ENCODE measurements around the gene ATP6V1C2.

GRCh38 chr2:10793816-10794215, 72.4 kb downstream of the ATP6V1C2 start:
- no peak for TF ChIP-seq CTCF (conservative IDR thresholded peaks at IDR 0.05; ENCODE audit: low read length)
- TF ChIP-seq EZH2phosphoT487 (IDR thresholded peaks at IDR 0.05; ENCODE audit: borderline replicate concordance): no peak
